Esophagus squamous epithelium (tissue), 5 donors: Measurements from ENCODE around the gene LRRC26. TPM values are rescaled to one million over a fixed set of nuclear protein-coding genes. Genes with fewer than 3 reads are reported as not detected.
"Not testable (repeated sequence)": the region's sequence is repeated elsewhere in the genome, so short reads cannot be mapped to it uniquely, and the experiment has no call there.

Source experiments
- DNase-seq: peaks from one replicate; lab custom pipeline; 2025; lab: John Stamatoyannopoulos, UW
- H3K27ac ChIP-seq, 4 donors: fragments of 200-600 bp; sonication (generic); one replicate each; pipeline ENCODE4 v1.5.1; 2016 to 2019; ENCODE audit warnings: mild to moderate bottlenecking in 1 of 4
- H3K27me3 ChIP-seq, 4 donors: fragments of 200-600 bp; sonication (generic); 1 replicate in 3 of 4; 2 replicates in 1 of 4; pipeline versions ENCODE4 v1.5.1 to v1.6.0; 2017 to 2021; ENCODE audit warnings: antibody characterized with exemption in 1 of 4
- H3K36me3 ChIP-seq, 3 donors: fragments of 200-600 bp; sonication (generic); one replicate each; pipeline ENCODE4 v1.5.1; 2016 to 2019
- H3K4me1 ChIP-seq, 3 donors: fragments of 200-600 bp; sonication (generic); one replicate each; pipeline ENCODE4 v1.5.1; 2017 to 2019
- H3K4me3 ChIP-seq, 4 donors: fragments of 200-600 bp; sonication (generic); 1 replicate in 3 of 4; 2 replicates in 1 of 4; pipeline ENCODE4 v1.5.1; 2016 to 2019; ENCODE audit warnings: mild to moderate bottlenecking in 2 of 4, moderate library complexity in 1 of 4
- H3K9me3 ChIP-seq, 3 donors: fragments of 200-600 bp; sonication (generic); one replicate each; pipeline ENCODE4 v1.5.1; 2016 to 2019
- POLR2A ChIP-seq, 4 donors: fragments of 450-650 bp; IDR thresholded peaks; one replicate each; pipeline ENCODE4 v1.6.1; 2017; ENCODE audit warnings: antibody characterized with exemption in 4 of 4, mild to moderate bottlenecking in 4 of 4, moderate library complexity in 3 of 4
- WGBS, 2 donors: methylation state at CpG; one replicate each; pipeline ENCODE4 v1.1.5; 2018; 5-methylcytosine and 5-hydroxymethylcytosine counted together
- intact Hi-C: fragments of 100-400 bp; cut with DNase I; formaldehyde crosslinking; loops from one replicate; pipeline ENCODE4 v1.15.0; 2022
- total RNA-seq, 4 donors: library from RNA; depleted of rRNA; stranded (reverse); fragments of >200 nt; gene quantifications; one replicate each; pipeline ENCODE4 v1.1.0, GENCODE V29; 2016
- TF ChIP-seq, protein P1 (sequence below), 6 experiments: fragments of 450-650 bp in 4 of 6; fragments of 200-600 bp in 2 of 6; sonication (generic) in 2 of 6; IDR thresholded peaks; one replicate each; pipeline ENCODE4 v1.5.1; 2016 to 2019; ENCODE audit warnings: antibody characterized with exemption in 6 of 6, mild to moderate bottlenecking in 4 of 6, moderate library complexity in 4 of 6
- donor health status: DM: yes; HTN: yes; CAD: no.

The LRRC26 gene
- total RNA-seq, 4 donors from 2014 or later, result 0.82 to 3.7 (median 0.95) TPM; not detected in 1

DNA sequence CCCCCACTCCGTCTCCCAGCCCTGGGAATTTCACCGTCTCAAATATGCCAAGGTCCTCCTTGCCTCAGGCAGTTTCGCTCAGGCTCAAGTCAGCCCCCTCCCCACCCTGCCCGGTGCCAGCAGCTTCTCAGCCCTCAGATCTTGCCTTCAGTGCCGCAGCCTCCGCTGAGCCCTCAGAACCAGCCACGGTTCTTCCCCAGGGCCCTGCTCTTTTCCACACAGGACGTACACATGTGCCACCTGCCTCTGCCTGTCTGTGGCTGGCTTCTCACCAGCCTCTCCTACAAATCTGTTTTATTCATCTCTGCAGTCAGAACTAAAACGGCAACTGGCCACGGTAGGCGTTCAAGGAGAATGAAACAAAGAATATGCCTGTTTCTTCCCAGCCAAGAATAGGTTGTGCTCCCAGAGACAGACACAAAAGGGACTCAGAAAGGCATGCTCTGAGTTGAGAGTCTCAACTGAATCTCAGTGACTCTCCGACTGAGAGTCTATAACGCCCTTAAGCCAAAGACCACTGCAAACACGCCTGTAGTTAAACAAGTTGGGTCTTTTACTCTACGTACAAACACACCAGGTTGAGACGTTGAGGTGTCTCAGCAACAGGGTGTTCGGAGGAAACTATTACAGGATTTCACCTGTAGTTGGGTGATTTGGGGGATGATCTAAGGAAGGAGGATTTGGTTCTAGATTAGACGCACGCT, 41.5 kb downstream of the LRRC26 start:
- peak overlapping the region; percentile 62 to 96 (median 82) for H3K4me3 ChIP-seq
- TF ChIP-seq, protein P1, sequence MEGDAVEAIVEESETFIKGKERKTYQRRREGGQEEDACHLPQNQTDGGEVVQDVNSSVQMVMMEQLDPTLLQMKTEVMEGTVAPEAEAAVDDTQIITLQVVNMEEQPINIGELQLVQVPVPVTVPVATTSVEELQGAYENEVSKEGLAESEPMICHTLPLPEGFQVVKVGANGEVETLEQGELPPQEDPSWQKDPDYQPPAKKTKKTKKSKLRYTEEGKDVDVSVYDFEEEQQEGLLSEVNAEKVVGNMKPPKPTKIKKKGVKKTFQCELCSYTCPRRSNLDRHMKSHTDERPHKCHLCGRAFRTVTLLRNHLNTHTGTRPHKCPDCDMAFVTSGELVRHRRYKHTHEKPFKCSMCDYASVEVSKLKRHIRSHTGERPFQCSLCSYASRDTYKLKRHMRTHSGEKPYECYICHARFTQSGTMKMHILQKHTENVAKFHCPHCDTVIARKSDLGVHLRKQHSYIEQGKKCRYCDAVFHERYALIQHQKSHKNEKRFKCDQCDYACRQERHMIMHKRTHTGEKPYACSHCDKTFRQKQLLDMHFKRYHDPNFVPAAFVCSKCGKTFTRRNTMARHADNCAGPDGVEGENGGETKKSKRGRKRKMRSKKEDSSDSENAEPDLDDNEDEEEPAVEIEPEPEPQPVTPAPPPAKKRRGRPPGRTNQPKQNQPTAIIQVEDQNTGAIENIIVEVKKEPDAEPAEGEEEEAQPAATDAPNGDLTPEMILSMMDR (IDR thresholded peaks at IDR 0.05), result no peak
- TF ChIP-seq POLR2A (IDR thresholded peaks at IDR 0.05), result no peak

DNA sequence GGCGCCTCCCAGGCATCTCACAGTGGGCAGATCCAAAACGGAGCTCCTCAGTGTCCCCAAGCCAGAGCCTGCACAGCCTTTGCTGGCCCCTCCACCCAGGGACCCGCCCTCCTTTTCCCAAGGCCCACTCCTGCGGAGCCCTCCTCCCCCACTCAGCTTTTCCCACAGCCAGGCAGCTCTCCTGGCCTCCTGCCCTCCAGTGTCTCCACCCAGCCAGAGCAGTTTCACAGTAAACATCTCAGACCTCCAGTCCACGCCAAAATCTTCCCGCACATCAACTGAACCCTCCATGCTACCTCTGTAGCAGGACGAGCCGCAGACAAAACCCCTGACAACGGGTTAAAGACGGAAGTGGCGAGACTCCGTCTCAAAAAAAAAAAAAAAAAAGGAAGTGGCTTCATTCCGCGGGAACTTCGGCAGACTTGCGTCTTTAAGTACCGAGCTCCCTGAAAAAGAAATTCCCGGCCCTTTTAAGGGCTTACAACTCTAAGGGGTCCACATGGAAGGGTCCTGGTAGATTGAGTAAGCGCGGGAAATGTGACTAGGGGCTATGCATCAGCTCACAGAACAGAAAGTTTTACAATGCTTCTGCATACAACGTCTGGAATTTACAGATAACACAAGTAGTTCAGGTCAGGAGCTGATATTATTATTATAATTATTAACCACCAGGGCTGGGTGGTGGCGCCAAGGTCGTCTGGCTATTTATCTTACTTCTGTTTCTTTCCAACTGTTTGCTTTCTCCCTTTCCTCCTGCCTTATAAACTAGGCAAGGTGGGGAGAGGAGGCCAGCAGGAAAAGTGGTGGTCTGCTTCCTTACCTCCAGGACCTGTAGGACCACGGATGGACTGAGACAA, 42.3 kb downstream of the LRRC26 start:
- peaks cover 23 to 42% (median 24%) of the 10 kb centered on the region in 3 donors for H3K4me1 ChIP-seq
- no peaks in the 10 kb centered on the region for H3K9me3 ChIP-seq
- H3K36me3 ChIP-seq, result no peaks in the 10 kb centered on the region
- TF ChIP-seq, protein P1 (IDR thresholded peaks at IDR 0.05), result no peak
- no peak for TF ChIP-seq POLR2A (IDR thresholded peaks at IDR 0.05)
- H3K27me3 ChIP-seq, result peaks cover 0 to 20% (median 0%) of the 10 kb centered on the region in 4 donors
- intact Hi-C loops, result no loop called here
- peak overlapping the region; percentile 19 to 70 (median 48) for H3K27ac ChIP-seq
- peak overlapping the region; percentile 9 to 96 (median 29) for H3K4me3 ChIP-seq
- DNase-seq, result no peak
- WGBS, 2 donors, result 25 to 26% methylated on average over 20 to 23 of the region's 24 CpGs

More for the DNA sequence above, 41.5 kb downstream of the LRRC26 start:
- Histone ChIP-seq H3K27me3 (peaks cover 0 to 27% (median 0%) of the 10 kb centered on the region in 4 donors), H3K4me1 (peaks cover 23 to 42% (median 24%) of the 10 kb centered on the region in 3 donors), H3K9me3 (no peaks in the 10 kb centered on the region), H3K36me3 (no peaks in the 10 kb centered on the region), H3K27ac (peak overlapping the region in 3 of 4 donors; percentile 15 to 81 (median 48))
- intact Hi-C loops, result no loop called here
- no peak for DNase-seq
- 41 to 61% methylated on average over 15 to 19 of the region's 19 CpGs for WGBS, 2 donors

DNA sequence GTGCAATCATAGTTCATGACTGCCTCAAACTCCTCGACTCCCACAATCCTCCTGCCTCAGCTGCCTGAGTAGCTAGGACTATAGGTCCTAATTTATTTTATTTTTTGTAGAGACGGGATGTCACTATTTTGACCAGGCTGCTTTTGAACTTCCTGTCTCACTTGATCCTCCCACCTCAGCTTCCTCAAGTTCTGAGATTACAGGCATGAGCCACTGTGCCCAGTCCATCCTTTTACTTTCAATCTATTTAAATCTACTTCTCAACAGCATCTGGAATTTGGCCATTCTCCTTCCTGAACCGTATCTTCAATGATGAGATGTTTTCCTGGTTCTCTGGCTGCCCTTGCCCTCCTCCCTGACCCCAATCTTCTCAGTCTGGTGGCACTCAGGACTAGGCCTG, 43.1 kb downstream of the LRRC26 start:
- WGBS, 2 donors, result 36 to 39% methylated on average over 3 of the region's 3 CpGs
- H3K36me3 ChIP-seq, result no peaks in the 10 kb centered on the region
- H3K4me3 ChIP-seq, result peak overlapping the region in 2 of 4 donors; percentile 31 to 96
- H3K9me3 ChIP-seq, result no peaks in the 10 kb centered on the region
- DNase-seq, result no peak
- H3K27ac ChIP-seq, result peak overlapping the region; percentile 19 to 70 (median 48)
- peaks cover 0 to 14% (median 0%) of the 10 kb centered on the region in 4 donors for H3K27me3 ChIP-seq
- TF ChIP-seq POLR2A (IDR thresholded peaks at IDR 0.05), result no peak
- TF ChIP-seq, protein P1 (IDR thresholded peaks at IDR 0.05), result no peak
- peaks cover 23 to 43% (median 24%) of the 10 kb centered on the region in 3 donors for H3K4me1 ChIP-seq
- intact Hi-C loops, result no loop called here

DNA sequence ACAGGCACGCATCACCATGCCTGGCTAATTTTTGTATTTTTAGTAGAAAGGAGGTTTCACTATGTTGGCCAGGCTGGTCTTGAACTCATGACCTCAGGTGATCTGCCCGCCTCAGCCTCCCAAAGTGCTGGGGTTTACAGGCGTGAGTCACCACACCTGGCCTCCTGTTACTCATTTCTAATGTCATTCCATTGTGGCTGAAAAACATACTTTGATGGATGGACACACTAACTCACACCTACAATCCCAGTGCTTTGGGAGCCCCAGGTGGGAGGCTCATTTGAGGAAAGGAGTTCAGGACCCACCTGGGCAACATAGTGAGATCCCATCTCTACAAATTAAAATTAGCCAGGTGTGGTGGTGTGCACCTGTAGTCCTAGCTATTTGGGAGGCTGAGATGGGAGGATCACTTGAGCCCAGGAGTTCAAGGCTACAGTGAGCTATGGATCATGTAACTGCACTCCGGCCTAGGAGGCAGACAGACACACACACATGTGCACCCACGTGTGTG, 45.8 kb downstream of the LRRC26 start:
- DNase-seq, H3K27me3 ChIP-seq, intact Hi-C loops, H3K36me3 ChIP-seq, H3K27ac ChIP-seq, H3K4me3 ChIP-seq, H3K9me3 ChIP-seq: not testable (repeated sequence)
- 84 to 91% methylated on average over 1 to 5 of the region's 5 CpGs for WGBS, 2 donors
- H3K4me1 ChIP-seq, result peaks cover 14 to 32% (median 23%) of the 10 kb centered on the region in 3 donors

DNA sequence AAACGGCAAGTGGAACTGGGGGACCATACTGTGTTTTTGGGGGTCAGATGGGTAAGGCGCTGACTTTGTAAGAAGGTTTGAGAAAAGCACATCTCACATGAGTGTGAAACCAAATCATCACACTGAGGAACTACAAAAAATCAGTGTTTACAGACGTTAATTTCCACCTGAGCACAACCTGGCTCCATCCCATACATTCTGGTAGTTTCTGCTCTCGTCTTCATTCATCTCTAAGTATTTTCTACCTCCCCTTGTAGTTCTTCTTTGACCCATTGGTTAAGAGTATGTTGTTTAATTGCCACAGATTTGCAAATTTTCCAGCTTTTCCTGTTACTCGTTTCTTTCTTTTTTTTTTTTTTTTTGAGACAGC, 46.4 kb downstream of the LRRC26 start:
- H3K9me3 ChIP-seq, result no peaks in the 10 kb centered on the region
- H3K4me1 ChIP-seq, result peaks cover 8 to 26% (median 18%) of the 10 kb centered on the region in 3 donors
- intact Hi-C loops, result no loop called here
- H3K27me3 ChIP-seq, result no peaks in the 10 kb centered on the region
- 65 to 66% methylated on average over 5 of the region's 5 CpGs for WGBS, 2 donors
- no peaks in the 10 kb centered on the region for H3K36me3 ChIP-seq
- no peak overlapping the region for H3K27ac ChIP-seq
- DNase-seq, result no peak
- TF ChIP-seq POLR2A (IDR thresholded peaks at IDR 0.05), result no peak
- TF ChIP-seq, protein P1 (IDR thresholded peaks at IDR 0.05), result no peak
- no peak overlapping the region for H3K4me3 ChIP-seq

DNA sequence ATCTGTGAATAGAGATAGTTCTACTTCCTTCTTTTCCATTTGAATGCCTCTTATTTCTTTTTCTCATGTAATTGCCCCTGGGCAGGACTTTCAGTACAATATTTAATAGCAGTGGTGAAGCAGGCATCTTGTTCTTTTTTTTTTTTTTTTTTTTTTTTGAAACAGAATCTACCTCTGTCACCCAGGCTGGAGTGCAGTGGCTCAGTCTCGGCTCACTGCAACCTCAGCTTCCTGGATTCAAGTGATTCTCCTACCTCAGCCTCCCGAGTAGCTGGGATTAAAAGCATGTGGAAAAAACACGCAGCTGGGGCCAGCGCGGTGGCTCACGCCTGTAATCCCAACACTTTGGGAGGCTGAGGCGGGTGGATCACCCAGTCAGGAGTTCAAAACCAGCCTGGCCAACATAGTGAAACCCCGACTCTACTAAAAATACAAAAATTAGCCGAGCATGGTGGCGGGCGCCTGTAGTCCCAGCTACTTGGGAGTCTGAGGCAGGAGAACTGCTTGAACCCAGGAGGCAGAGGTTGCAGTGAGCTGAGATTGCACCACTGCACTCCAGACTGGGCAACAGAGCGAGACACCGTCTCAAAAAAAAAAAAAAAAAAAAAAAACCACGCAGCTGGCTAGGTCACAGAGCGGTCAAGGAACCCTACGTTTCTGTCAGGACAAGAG, 46.9 kb downstream of the LRRC26 start:
- DNase-seq, intact Hi-C loops, H3K9me3 ChIP-seq, H3K27ac ChIP-seq, H3K4me3 ChIP-seq, H3K27me3 ChIP-seq, H3K36me3 ChIP-seq: not testable (repeated sequence)
- H3K4me1 ChIP-seq, result peaks cover 3 to 21% (median 13%) of the 10 kb centered on the region in 3 donors
- 77 to 86% methylated on average over 12 to 13 of the region's 16 CpGs for WGBS, 2 donors

DNA sequence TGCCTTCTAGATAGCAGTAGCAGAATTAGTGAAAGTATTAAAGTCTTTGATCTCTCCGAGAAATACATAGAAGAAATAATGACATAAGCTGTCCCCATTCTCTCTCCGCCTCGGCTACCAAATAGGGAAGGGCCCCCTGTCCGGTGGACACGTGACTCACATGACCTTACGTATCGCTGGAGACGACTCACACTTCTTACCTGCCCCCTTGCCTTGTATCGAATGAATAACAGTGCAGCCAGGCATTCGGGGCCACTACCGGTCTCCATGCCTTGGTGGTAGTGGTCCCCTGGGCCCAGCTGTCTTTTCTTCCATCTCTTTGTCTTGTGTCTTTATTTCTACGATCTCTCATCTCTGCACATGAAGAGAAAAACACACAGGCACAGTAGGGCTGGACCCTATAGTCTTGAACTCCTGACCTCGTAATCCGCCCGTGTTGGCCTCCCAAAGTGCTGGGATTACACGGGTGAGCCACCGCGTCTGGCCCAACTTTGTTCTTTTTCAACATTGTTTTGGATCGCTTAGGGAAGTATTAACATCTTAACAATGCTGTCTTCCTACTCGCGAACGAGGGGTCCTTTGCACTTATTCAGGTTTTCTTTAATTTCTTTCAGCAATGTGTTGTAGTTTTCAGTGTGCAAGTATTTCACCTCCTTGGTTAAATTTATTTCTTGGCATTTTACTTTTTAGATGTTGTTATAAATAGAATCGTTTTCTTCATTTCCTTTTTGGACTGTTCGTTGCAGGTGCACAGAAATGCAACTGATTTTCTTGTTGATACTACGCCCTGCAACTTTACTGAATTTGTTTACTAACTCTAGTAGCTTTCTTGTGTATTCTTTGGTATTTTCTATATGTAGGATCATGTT, 47.7 kb downstream of the LRRC26 start:
- not testable (repeated sequence) for DNase-seq

More for the DNA sequence above, 47.7 kb downstream of the LRRC26 start:
- H3K27ac ChIP-seq, H3K9me3 ChIP-seq, intact Hi-C loops, H3K36me3 ChIP-seq, H3K4me3 ChIP-seq, H3K27me3 ChIP-seq: not testable (repeated sequence)
- peaks cover 0 to 13% (median 5%) of the 10 kb centered on the region in 3 donors for H3K4me1 ChIP-seq
- 72 to 77% methylated on average over 14 of the region's 25 CpGs for WGBS, 2 donors
